Prostate gland (tissue), 2 donors: ENCODE measurements around the gene MGME1.
"Not testable (repeated sequence)": the region's sequence is repeated elsewhere in the genome, so short reads cannot be mapped to it uniquely, and the experiment has no call there.

Experiments
- POLR2A ChIP-seq: fragments of 450-650 bp; IDR thresholded peaks from one replicate; pipeline ENCODE4 v1.6.1; 2016; ENCODE audit warnings: antibody characterized with exemption, mild to moderate bottlenecking
- POLR2AphosphoS5 ChIP-seq: sonication (generic); formaldehyde crosslinking; IDR thresholded peaks from one replicate; pipeline ENCODE4 v1.6.1; 2017; ENCODE audit warnings: antibody characterized with exemption
- TF ChIP-seq, protein P1 (sequence below), 4 experiments: fragments of 200-600 bp in 2 of 4; fragments of 450-650 bp in 2 of 4; sonication (generic) in 2 of 4; IDR thresholded peaks; 1 replicate in 3 of 4; 2 replicates in 1 of 4; pipeline ENCODE4 v1.5.1; 2016 to 2019; ENCODE audit warnings: antibody characterized with exemption in 4 of 4, mild to moderate bottlenecking in 2 of 4, moderate library complexity in 2 of 4

- TF ChIP-seq, protein P1, sequence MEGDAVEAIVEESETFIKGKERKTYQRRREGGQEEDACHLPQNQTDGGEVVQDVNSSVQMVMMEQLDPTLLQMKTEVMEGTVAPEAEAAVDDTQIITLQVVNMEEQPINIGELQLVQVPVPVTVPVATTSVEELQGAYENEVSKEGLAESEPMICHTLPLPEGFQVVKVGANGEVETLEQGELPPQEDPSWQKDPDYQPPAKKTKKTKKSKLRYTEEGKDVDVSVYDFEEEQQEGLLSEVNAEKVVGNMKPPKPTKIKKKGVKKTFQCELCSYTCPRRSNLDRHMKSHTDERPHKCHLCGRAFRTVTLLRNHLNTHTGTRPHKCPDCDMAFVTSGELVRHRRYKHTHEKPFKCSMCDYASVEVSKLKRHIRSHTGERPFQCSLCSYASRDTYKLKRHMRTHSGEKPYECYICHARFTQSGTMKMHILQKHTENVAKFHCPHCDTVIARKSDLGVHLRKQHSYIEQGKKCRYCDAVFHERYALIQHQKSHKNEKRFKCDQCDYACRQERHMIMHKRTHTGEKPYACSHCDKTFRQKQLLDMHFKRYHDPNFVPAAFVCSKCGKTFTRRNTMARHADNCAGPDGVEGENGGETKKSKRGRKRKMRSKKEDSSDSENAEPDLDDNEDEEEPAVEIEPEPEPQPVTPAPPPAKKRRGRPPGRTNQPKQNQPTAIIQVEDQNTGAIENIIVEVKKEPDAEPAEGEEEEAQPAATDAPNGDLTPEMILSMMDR (IDR thresholded peaks at IDR 0.05): not testable (repeated sequence)
- not testable (repeated sequence) for TF ChIP-seq POLR2A, POLR2AphosphoS5
These were observed 58.2 kb downstream of the MGME1 start for GRCh38 chr20:18027011-18027410.
